GM13976 (cell line): ENCODE measurements around the gene PPY.
"Not testable (repeated sequence)": the region's sequence is repeated elsewhere in the genome, so short reads cannot be mapped to it uniquely, and the experiment has no call there.

Experiments
- DNase-seq: peaks from one replicate; pipeline ENCODE4 v3.0.0; 2012; ENCODE audit warnings: low spot score
- in situ Hi-C: fragments of 300-500 bp; cut with MboI; formaldehyde crosslinking; loops from one replicate; pipeline ENCODE4 v1.12.0; 2022; ENCODE audit warnings: low sequenced_read_pairs, mixed read lengths, inconsistent platforms; ENCODE audit not compliant: unreplicated experiment
- TF ChIP-seq, protein P1 (sequence below): IDR thresholded peaks from 2 replicates; pipeline ENCODE4 v1.5.1; 2012; ENCODE audit warnings: borderline replicate concordance, mild to moderate bottlenecking; ENCODE audit not compliant: insufficient read depth; ENCODE audit errors: extremely low read depth, missing control alignments, control extremely low read depth

The PPY gene

DNA sequence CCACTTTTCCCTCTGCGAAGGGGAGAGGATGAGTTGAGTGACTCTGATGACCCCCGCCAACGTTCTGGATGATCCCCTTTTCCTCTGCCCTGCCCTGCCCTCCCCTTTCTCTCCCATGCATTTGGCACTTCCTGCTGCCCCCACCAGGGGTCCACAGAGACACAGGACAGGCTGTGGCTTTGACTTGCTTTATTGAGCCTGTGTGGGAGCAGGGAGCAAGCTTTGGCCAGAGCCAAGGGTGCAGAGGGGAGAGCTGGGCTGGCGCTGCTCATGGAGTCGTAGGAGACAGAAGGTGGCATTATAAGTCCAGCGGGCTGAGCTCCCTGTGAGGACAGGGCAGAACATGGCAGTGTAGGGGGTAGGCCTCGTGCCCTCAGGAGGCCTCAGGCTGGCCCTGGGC lies 1.6 kb downstream of the PPY start:
- no peak for DNase-seq
- in situ Hi-C loops = loop anchor here (10.0 to 25.0 kb wide), 2 partner anchors 54 to 222 kb away; partner anchors contain the start of gene ASB16
- TF ChIP-seq, protein P1, sequence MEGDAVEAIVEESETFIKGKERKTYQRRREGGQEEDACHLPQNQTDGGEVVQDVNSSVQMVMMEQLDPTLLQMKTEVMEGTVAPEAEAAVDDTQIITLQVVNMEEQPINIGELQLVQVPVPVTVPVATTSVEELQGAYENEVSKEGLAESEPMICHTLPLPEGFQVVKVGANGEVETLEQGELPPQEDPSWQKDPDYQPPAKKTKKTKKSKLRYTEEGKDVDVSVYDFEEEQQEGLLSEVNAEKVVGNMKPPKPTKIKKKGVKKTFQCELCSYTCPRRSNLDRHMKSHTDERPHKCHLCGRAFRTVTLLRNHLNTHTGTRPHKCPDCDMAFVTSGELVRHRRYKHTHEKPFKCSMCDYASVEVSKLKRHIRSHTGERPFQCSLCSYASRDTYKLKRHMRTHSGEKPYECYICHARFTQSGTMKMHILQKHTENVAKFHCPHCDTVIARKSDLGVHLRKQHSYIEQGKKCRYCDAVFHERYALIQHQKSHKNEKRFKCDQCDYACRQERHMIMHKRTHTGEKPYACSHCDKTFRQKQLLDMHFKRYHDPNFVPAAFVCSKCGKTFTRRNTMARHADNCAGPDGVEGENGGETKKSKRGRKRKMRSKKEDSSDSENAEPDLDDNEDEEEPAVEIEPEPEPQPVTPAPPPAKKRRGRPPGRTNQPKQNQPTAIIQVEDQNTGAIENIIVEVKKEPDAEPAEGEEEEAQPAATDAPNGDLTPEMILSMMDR = no peak

DNA sequence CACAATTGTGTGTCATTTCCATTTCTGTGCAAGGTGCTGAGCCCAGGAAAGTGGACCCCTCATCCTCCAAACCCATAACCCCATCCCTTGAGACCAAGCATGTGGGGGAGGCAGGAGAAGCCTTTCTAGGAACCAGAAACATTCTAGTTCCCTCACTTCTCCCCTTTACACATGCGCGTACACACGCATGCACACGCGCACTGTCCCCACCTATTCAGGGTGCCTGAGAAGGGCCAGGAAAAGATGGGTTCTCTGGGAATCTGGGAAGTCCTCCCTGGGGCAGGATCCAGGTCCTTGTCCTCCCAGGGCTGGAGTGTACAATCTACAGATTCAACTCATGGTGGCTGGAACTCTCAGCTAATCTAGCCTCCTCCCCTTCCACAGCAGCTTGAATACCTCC lies 2.4 kb downstream of the PPY start:
- in situ Hi-C loops = loop anchor here (10.0 to 25.0 kb wide), 2 partner anchors 55 to 222 kb away; partner anchors contain the start of gene ASB16
- no peak for DNase-seq
- TF ChIP-seq, protein P1 = no peak

DNA sequence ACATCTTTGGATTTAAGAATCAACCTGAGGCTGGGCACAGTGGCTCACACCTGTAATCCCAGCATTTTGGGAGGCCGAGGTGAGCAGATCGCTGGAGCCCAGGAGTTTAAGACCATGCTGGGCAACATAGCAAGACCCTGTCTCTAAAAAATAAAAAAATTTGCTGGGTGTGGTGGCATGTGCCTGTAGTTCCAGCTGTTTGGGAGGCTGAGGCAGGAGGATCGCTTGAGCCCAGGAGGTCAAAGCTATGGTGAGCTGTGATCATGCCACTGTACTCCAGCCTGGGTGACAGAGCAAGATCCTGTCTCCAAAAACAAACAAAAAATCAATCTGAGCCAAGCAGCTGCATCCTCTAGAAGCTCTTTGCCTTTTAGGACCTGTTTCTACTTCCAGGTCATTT lies 2.8 kb downstream of the PPY start:
- DNase-seq = not testable (repeated sequence)
- in situ Hi-C loops = loop anchor here (25.0 kb wide), 1 partner anchor 223 kb away; the partner anchor contains the start of gene ASB16

DNA sequence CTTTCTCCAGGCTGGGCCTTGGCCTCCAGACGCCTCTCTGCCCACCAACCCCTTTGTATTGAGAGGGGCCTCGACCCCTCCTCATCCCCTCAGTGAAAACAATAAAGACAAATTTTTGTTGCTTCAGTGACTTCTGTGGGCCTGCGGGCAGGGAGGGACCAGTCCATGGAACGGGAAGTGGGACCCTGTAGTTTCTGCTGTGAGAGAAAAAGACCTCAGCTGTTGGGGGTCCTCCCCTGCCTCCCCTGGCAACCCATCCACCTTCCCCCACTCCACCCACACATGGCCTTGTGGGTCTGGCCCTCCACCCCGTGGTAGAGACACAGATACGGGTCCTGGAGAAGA lies 3.5 kb downstream of the PPY start:
- in situ Hi-C loops = loop anchor here (25.0 kb wide), 1 partner anchor 223 kb away; the partner anchor contains the start of gene ASB16
- no peak for DNase-seq
- TF ChIP-seq, protein P1 = no peak

DNA sequence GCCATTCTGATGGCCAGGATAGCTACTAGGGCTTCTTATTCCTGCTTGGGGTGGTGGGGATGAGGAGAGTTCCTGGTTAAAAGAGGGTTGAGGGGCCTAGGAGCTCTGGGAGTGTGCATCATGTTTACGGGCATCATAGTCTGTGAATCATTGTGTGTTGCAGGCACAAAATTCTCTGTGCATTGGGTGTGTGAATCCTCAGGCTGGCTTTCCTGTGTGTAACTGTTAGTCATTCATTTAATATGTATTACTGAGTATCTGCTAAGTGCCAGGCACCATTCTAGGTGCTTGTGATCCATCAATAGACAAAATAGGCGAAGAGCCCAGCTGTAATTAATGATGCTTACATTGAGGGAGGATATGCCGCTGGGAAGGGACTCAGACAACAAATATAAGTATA lies 5.8 kb downstream of the PPY start:
- no peak for DNase-seq
- in situ Hi-C loops = loop anchor here (25.0 kb wide), 1 partner anchor 226 kb away; the partner anchor contains the start of gene ASB16
- TF ChIP-seq, protein P1 = no peak

DNA sequence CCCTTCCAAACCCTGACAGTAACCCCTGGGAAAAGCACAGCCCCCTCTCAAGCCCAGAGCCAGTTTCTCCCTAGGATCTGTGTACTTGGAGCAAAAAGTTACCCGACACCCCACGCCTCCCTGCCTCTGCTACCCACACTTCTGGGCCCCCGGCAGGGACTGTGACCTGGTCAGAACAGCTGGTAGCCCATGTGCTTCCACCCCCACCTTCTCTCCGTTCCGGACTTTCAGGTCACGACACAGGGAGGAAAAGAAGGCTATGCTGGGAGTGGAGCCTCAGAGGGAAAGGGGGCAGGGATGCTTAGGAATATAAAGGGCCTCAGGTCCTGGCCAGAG lies 6.4 kb downstream of the PPY start:
- no peak for DNase-seq
- in situ Hi-C loops = loop anchor here (25.0 kb wide), 1 partner anchor 226 kb away; the partner anchor contains the start of gene ASB16
- TF ChIP-seq, protein P1 = no peak

DNA sequence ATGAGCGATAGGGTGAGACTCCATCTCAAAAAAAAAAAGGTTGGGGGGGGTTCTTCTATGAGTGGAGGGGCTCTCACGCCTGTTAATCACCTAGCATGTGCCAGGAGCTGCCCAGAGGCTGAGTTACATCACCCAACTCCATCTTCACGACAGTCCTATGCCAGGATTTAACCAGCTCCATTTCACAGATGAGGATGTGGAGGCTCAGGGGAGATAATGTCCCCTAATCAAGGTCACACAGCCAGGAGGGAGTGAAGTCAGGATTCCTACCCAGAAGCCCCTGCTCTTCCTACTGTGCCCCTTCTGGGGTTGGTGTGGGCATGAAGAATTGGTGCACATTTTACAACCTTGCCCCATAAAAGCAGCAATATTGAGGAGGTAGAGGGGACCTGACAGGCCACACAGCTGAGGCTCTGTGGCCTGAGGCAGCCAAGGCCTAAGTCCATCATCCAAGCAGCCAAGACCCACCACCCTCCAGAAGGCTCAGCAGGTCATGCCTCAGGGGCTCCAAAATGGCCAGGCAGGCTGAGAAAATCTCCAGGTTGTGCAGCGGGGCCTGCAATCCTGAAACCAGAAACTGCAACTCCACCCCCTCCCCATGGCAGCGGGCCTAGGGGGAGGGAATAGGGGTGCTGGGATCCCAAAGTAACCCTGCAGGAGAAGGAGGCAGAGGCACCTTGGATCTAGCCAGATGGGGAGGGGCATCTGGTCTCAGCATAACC lies 6.9 kb downstream of the PPY start:
- no peak for DNase-seq
- TF ChIP-seq, protein P1 = no peak
- in situ Hi-C loops = loop anchor here (25.0 kb wide), 1 partner anchor 227 kb away; the partner anchor contains the start of gene ASB16
